K562 (cell line): ENCODE data around the gene PHTF2. TPM values are rescaled to one million over a fixed set of nuclear protein-coding genes. Genes with fewer than 3 reads are reported as not detected.

Source experiments
- CBX3 ChIP-seq, 2 experiments: IDR thresholded peaks; 1 replicate in 1 of 2; 2 replicates in 1 of 2; pipeline ENCODE4 v1.6.1; 2012; ENCODE audit warnings: inconsistent platforms in 2 of 2, low read length in 2 of 2, borderline replicate concordance in 1 of 2, control low read depth in 1 of 2
- CEBPB ChIP-seq: fragments of 450-650 bp; IDR thresholded peaks from 2 replicates; pipeline ENCODE4 v1.6.1; 2016; ENCODE audit warnings: missing genetic modification characterization, missing compliant biosample characterization
- DMBX1 ChIP-seq: fragments of 250-450 bp; sonication (Bioruptor Pico); IDR thresholded peaks from 2 replicates; pipeline ENCODE4 v1.8.0; 2022; ENCODE audit warnings: inconsistent platforms, mild to moderate bottlenecking, moderate library complexity, borderline replicate concordance
- ETV5 ChIP-seq: sonication (generic); formaldehyde crosslinking; IDR thresholded peaks from 2 replicates; pipeline ENCODE4 v1.4.0; 2020; ENCODE audit warnings: low read depth, mild to moderate bottlenecking, missing genetic modification reagents
- GABPA ChIP-seq: fragments of 200-800 bp; sonication (Bioruptor generic); conservative IDR thresholded peaks from 2 replicates; pipeline ENCODE4 v1.6.1; 2016; ENCODE audit warnings: low read depth, missing genetic modification characterization, missing compliant biosample characterization
- HNRNPK ChIP-seq: fragments of 200-400 bp; formaldehyde crosslinking; IDR thresholded peaks from one replicate; pipeline ENCODE4 v1.6.1; 2018; ENCODE audit warnings: mild to moderate bottlenecking, low read depth, low read length; ENCODE audit not compliant: poor library complexity, severe bottlenecking
- LEF1 ChIP-seq: fragments of 450-650 bp; IDR thresholded peaks from 2 replicates; pipeline ENCODE4 v1.6.1; 2016; ENCODE audit warnings: mild to moderate bottlenecking
- NR4A1 ChIP-seq, 2 experiments: fragments of 250-450 bp in 1 of 2; fragments of 450-650 bp in 1 of 2; sonication (Bioruptor Pico) in 1 of 2; IDR thresholded peaks; 2 replicates each; pipeline versions ENCODE4 v1.4.0 to v1.6.1; 2016 to 2020; ENCODE audit warnings: mild to moderate bottlenecking in 2 of 2, missing compliant biosample characterization in 1 of 2, missing genetic modification characterization in 1 of 2, moderate library complexity in 1 of 2
- PCBP2 ChIP-seq: fragments of 200-400 bp; formaldehyde crosslinking; IDR thresholded peaks from 2 replicates; pipeline ENCODE4 v1.6.1; 2018; ENCODE audit warnings: low read length, low read depth, mild to moderate bottlenecking, moderate library complexity; ENCODE audit not compliant: poor library complexity, severe bottlenecking
- RBM17 ChIP-seq: fragments of 200-400 bp; formaldehyde crosslinking; IDR thresholded peaks from 2 replicates; pipeline ENCODE4 v1.6.1; 2017; ENCODE audit warnings: low read depth, mild to moderate bottlenecking, low read length, borderline replicate concordance
- SMARCA4 ChIP-seq: fragments of 450-650 bp; IDR thresholded peaks from 2 replicates; pipeline ENCODE4 v1.6.1; 2016
- SRSF7 ChIP-seq: fragments of 200-400 bp; formaldehyde crosslinking; optimal IDR thresholded peaks from 2 replicates; pipeline ENCODE3; 2017; ENCODE audit warnings: mild to moderate bottlenecking, low read depth, low read length
- TRIM28 ChIP-seq: fragments of 450-650 bp; IDR thresholded peaks from 2 replicates; pipeline ENCODE4 v1.6.1; 2017
- ZKSCAN3 ChIP-seq: fragments of 250-450 bp; sonication (Bioruptor Pico); IDR thresholded peaks from 2 replicates; pipeline ENCODE4 v1.4.0; 2020
- ZNF174 ChIP-seq: fragments of 250-450 bp; sonication (Bioruptor Pico); IDR thresholded peaks from 2 replicates; pipeline ENCODE4 v1.4.0; 2020; ENCODE audit warnings: mild to moderate bottlenecking
- ZNF408 ChIP-seq: fragments of 250-450 bp; sonication (Bioruptor Pico); IDR thresholded peaks from 2 replicates; pipeline ENCODE4 v1.4.0; 2020; ENCODE audit warnings: low read depth, mild to moderate bottlenecking, moderate library complexity
- polyA plus RNA-seq, 8 experiments: library from polyadenylated mRNA; depleted of rRNA in 4 of 8; stranded (reverse) in 5 of 8; unstranded in 3 of 8; fragments of >200 nt; fragmentation: Nextera tagmentation in 2 of 8; fragmentation: Illumina TruSeq in 1 of 8; extraction: Ambion mirVana in 2 of 8; extraction: Trizol in 1 of 8; gene quantifications; 2 replicates each; pipeline versions ENCODE4 v1.2.1 to v1.2.3, GENCODE V29; 2011 to 2014; ENCODE audit warnings: inconsistent platforms in 1 of 8, missing spikeins in 1 of 8
- total RNA-seq, 7 experiments: library from RNA; depleted of rRNA in 6 of 7; stranded (reverse); fragments of >200 nt in 6 of 7; fragmentation: Illumina TruSeq in 2 of 7; extraction: Trizol in 2 of 7; gene quantifications; 2 replicates each; pipeline versions ENCODE4 v1.2.1 to v1.2.3, GENCODE V29; 2011 to 2021; ENCODE audit warnings: low replicate concordance in 1 of 7
- TF ChIP-seq, protein P1 (sequence below), 2 experiments: fragments of 150-350 bp in 1 of 2; IDR thresholded peaks; 2 replicates each; pipeline ENCODE4 v1.6.1; 2012 to 2016; ENCODE audit warnings: low read depth in 2 of 2, low read length in 2 of 2, mild to moderate bottlenecking in 1 of 2, moderate library complexity in 1 of 2
- TF ChIP-seq, protein P2 (sequence below): sonication (generic); formaldehyde crosslinking; IDR thresholded peaks from 2 replicates; pipeline ENCODE4 v1.8.0; 2022; ENCODE audit warnings: mild to moderate bottlenecking, missing genetic modification reagents
- TF ChIP-seq, protein P3 (sequence below): sonication (generic); formaldehyde crosslinking; IDR thresholded peaks from 2 replicates; pipeline ENCODE4 v1.8.1; 2022; ENCODE audit warnings: missing genetic modification reagents

The PHTF2 gene
- total and polyA plus RNA-seq, 9 of the 15 experiments (the other 6 are each of a cell fraction or from before 2014, with no cell fraction given) = 17.9 to 43.6 (median 25.4) TPM

GRCh38 chr7:77846317-77847092 lies 47.9 kb downstream of the PHTF2 start (continued):
- TF ChIP-seq PCBP2 = peak; percentile 32
- no peak for TF ChIP-seq ZKSCAN3 (CRISPR knock-in tag)
- TF ChIP-seq ZNF408 = no peak
- no peak; the same call in 1 of the 2 replicates for TF ChIP-seq CEBPB (tag)
- no peak for TF ChIP-seq CBX3 (IDR thresholded peaks at IDR 0.05; ENCODE audit: borderline replicate concordance in 1 of 2, low read length in 2 of 2)
- TF ChIP-seq, protein P1, sequence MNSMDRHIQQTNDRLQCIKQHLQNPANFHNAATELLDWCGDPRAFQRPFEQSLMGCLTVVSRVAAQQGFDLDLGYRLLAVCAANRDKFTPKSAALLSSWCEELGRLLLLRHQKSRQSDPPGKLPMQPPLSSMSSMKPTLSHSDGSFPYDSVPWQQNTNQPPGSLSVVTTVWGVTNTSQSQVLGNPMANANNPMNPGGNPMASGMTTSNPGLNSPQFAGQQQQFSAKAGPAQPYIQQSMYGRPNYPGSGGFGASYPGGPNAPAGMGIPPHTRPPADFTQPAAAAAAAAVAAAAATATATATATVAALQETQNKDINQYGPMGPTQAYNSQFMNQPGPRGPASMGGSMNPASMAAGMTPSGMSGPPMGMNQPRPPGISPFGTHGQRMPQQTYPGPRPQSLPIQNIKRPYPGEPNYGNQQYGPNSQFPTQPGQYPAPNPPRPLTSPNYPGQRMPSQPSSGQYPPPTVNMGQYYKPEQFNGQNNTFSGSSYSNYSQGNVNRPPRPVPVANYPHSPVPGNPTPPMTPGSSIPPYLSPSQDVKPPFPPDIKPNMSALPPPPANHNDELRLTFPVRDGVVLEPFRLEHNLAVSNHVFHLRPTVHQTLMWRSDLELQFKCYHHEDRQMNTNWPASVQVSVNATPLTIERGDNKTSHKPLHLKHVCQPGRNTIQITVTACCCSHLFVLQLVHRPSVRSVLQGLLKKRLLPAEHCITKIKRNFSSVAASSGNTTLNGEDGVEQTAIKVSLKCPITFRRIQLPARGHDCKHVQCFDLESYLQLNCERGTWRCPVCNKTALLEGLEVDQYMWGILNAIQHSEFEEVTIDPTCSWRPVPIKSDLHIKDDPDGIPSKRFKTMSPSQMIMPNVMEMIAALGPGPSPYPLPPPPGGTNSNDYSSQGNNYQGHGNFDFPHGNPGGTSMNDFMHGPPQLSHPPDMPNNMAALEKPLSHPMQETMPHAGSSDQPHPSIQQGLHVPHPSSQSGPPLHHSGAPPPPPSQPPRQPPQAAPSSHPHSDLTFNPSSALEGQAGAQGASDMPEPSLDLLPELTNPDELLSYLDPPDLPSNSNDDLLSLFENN (IDR thresholded peaks at IDR 0.05; ENCODE audit: low read depth in 2 of 2, low read length in 2 of 2) = no peak
- TF ChIP-seq ETV5 (CRISPR knock-in tag) = peak; percentile 26; the same call in 1 of the 2 replicates
- 0 out of 2 replicates have a peak, but pooled peaks have one; percentile 42 for TF ChIP-seq SMARCA4
- no peak for TF ChIP-seq DMBX1 (CRISPR knock-in tag)
- TF ChIP-seq, protein P2, sequence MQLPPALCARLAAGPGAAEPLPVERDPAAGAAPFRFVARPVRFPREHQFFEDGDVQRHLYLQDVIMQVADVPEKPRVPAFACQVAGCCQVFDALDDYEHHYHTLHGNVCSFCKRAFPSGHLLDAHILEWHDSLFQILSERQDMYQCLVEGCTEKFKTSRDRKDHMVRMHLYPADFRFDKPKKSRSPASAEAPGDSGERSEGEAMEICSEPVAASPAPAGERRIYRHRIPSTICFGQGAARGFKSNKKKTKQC (CRISPR knock-in tag) = no peak
- TF ChIP-seq GABPA (tag) = 0 out of 2 replicates have a peak, but pooled peaks have one; percentile 26
- no peak for TF ChIP-seq TRIM28
- TF ChIP-seq NR4A1 (CRISPR knock-in tag; IDR thresholded peaks at IDR 0.05) = 0 out of 2 replicates have a peak, but pooled peaks have one; percentile 36
- no peak for TF ChIP-seq NR4A1 (tag; IDR thresholded peaks at IDR 0.05)
- no peak for TF ChIP-seq LEF1
- no peak for TF ChIP-seq ZNF174
- peak; percentile 88 for TF ChIP-seq HNRNPK
- TF ChIP-seq RBM17 = no peak
- TF ChIP-seq, protein P3, sequence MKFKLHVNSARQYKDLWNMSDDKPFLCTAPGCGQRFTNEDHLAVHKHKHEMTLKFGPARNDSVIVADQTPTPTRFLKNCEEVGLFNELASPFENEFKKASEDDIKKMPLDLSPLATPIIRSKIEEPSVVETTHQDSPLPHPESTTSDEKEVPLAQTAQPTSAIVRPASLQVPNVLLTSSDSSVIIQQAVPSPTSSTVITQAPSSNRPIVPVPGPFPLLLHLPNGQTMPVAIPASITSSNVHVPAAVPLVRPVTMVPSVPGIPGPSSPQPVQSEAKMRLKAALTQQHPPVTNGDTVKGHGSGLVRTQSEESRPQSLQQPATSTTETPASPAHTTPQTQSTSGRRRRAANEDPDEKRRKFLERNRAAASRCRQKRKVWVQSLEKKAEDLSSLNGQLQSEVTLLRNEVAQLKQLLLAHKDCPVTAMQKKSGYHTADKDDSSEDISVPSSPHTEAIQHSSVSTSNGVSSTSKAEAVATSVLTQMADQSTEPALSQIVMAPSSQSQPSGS = no peak
- no peak for TF ChIP-seq SRSF7
